Testis (tissue), 2 donors: ENCODE measurements around the gene COL4A2.

Experiments
- CTCF ChIP-seq, 3 experiments: fragments of 450-650 bp in 2 of 3; fragments of 200-600 bp in 1 of 3; sonication (generic) in 1 of 3; IDR thresholded peaks; one replicate each; pipeline ENCODE4 v1.5.1; 2016 to 2019; ENCODE audit warnings: antibody characterized with exemption in 3 of 3, mild to moderate bottlenecking in 2 of 3, moderate library complexity in 1 of 3
- POLR2A ChIP-seq: fragments of 450-650 bp; IDR thresholded peaks from one replicate; pipeline ENCODE4 v1.6.1; 2017; ENCODE audit warnings: antibody characterized with exemption, mild to moderate bottlenecking, moderate library complexity

GRCh38 chr13:110447801-110448200 is 140.7 kb downstream of the COL4A2 start:
- TF ChIP-seq CTCF (IDR thresholded peaks at IDR 0.05) (no peak), POLR2A (no peak)
